ENCODE measurements around the gene CSMD2. TPM values are rescaled to one million over a fixed set of nuclear protein-coding genes. Genes with fewer than 3 reads are reported as not detected.

CSMD2 gene
- polyA plus RNA-seq, 1 donor = 0.36 TPM

DNA sequence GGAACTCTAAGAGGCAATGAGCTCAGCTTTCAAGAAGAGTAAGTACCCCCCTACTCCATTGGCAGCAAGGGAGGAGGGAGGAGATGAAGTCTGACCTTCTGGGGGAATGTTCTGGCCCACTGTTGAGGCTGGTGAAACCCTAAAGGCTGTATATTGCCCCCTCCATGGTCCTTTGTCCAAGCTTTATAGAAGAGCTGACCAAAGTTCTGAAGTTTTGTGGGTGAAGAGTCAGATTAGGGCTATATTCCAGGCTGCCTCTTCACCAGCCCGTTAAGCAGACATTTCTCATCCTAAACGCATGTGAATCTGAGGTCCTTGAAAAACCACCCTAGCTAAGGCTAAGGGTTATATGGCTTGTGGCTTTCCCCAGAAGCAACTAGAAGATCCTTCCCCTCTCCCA lies 13.0 kb upstream of the CSMD2 start:
- peaks cover 51% of the 10 kb centered on the region for H3K27me3 ChIP-seq (ENCODE audit: control insufficient read depth, insufficient read depth, low read length)
- no peak for DNase-seq
- H3K36me3 ChIP-seq (ENCODE audit: control insufficient read depth, insufficient read depth, low read length) = no peaks in the 10 kb centered on the region
- WGBS (ENCODE audit: insufficient coverage, low lambda C conversion rate) = no CpG with 5 or more reads among the region's 2 CpGs
- no peak overlapping the region for H3K27ac ChIP-seq (ENCODE audit: low read length)
- no peaks in the 10 kb centered on the region for H3K4me1 ChIP-seq (ENCODE audit: control insufficient read depth, insufficient read depth, low read length)
- H3K9me3 ChIP-seq (ENCODE audit: control insufficient read depth, low read depth, low read length) = peaks cover 3% of the 10 kb centered on the region
- no peak overlapping the region for H3K4me3 ChIP-seq (ENCODE audit: low read length)

DNA sequence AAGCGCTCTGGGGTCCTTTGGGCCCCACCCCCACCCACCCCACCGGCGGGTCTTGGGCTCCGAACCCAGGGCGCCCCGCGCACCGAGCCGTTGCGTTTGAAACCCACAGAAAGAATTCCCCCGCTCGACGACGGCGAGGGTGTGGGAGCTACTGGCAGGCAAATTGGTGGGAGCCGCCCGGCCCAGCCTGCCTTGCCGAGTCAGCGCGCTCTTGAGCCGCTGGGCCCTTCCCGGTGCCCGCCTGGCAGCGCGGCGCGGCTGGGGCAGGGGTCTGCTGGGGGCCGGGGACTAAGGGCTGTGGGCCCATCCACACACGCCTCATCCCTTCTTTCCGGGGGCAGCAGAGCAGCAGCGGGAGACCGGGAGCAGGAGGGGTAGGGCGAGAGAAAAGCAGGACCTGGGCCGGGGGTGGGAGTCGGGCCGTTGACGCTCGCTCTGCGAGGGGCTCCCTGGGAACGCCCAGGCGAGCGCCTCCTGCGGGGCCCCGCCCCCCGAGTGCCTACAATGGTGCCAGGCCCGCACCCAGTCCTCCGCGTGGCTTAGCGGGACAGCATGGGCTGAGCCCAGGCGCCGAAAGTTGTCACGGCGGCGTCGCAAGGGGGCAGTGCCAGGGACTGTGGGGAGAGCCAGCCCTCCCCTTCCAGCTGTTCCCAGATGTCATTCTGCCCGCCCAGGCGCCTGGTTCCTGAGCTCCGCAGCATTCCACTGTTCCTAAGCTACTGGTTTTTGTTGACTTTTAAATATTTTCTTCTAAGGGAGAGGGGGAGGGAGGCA lies 12.0 kb upstream of the CSMD2 start, which contains the start of gene C1orf94:
TSS of gene C1orf94 (plus strand) at position 78 of the 774 bp plus-strand sequence. CDS start 883 bp downstream, outside the sequence.
- Histone ChIP-seq H3K27me3 (ENCODE audit: control insufficient read depth, insufficient read depth, low read length) (peaks cover 56% of the 10 kb centered on the region), H3K27ac (ENCODE audit: low read length) (no peak within 1 kb of the TSS), H3K4me3 (ENCODE audit: low read length) (no peak within 1 kb of the TSS), H3K4me1 (ENCODE audit: control insufficient read depth, insufficient read depth, low read length) (no peaks in the 10 kb centered on the region), H3K36me3 (ENCODE audit: control insufficient read depth, insufficient read depth, low read length) (no peaks in the 10 kb centered on the region), H3K9me3 (ENCODE audit: control insufficient read depth, low read depth, low read length) (peaks cover 3% of the 10 kb centered on the region)
- WGBS (ENCODE audit: insufficient coverage, low lambda C conversion rate) = no CpG with 5 or more reads among the region's 58 CpGs
- no peak for DNase-seq

DNA sequence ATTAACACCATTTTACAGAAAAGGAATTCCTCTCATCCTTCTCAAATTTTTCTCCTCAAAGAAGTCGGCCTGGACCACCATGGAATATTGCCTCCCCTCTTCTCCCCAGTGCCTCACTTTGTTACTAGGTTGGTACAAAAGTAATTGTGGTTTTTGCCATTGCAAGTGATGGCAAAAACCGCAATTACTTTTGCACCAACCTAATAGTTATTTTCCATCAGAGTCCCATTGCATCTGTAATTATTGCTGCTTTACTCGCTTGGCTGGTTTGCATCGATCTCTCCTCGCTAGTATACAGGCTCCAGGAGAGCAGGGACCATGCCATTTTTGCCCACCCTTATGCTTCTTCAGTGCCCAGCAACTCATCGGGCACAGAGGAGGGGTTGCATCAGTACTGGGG lies 10.7 kb upstream of the CSMD2 start:
- no peak for DNase-seq
- Histone ChIP-seq H3K4me3 (ENCODE audit: low read length) (no peak overlapping the region), H3K36me3 (ENCODE audit: control insufficient read depth, insufficient read depth, low read length) (no peaks in the 10 kb centered on the region), H3K27ac (ENCODE audit: low read length) (no peak overlapping the region), H3K27me3 (ENCODE audit: control insufficient read depth, insufficient read depth, low read length) (peaks cover 61% of the 10 kb centered on the region), H3K4me1 (ENCODE audit: control insufficient read depth, insufficient read depth, low read length) (no peaks in the 10 kb centered on the region), H3K9me3 (ENCODE audit: control insufficient read depth, low read depth, low read length) (peaks cover 3% of the 10 kb centered on the region)
- WGBS (ENCODE audit: insufficient coverage, low lambda C conversion rate) = no CpG with 5 or more reads among the region's 6 CpGs

DNA sequence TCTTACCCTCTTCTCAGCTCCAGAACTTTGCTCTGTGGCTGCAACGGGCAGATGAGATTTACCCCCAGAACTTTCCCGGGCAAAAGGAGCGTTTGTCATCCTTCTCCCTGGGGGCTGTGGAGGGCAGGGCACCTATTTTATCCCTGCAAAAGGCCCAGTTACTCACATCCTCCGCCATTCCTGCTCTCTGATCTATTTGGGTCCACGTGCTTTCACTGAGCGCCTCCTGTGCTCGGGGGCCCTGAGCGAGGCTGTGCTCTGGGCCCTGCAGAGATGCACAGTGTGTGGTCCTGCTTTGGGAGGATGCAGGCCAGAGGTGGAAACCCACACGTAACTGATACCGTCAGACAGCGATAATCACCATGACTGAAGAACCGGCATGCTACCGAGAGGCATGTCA lies 2.4 kb upstream of the CSMD2 start:
- peaks cover 83% of the 10 kb centered on the region for H3K27me3 ChIP-seq (ENCODE audit: control insufficient read depth, insufficient read depth, low read length)
- H3K9me3 ChIP-seq (ENCODE audit: control insufficient read depth, low read depth, low read length) = peaks cover 2% of the 10 kb centered on the region
- H3K4me1 ChIP-seq (ENCODE audit: control insufficient read depth, insufficient read depth, low read length) = no peaks in the 10 kb centered on the region
- no peaks in the 10 kb centered on the region for H3K36me3 ChIP-seq (ENCODE audit: control insufficient read depth, insufficient read depth, low read length)
- no peak for DNase-seq
- no CpG with 5 or more reads among the region's 13 CpGs for WGBS (ENCODE audit: insufficient coverage, low lambda C conversion rate)
- H3K4me3 ChIP-seq (ENCODE audit: low read length) = no peak overlapping the region
- no peak overlapping the region for H3K27ac ChIP-seq (ENCODE audit: low read length)

DNA sequence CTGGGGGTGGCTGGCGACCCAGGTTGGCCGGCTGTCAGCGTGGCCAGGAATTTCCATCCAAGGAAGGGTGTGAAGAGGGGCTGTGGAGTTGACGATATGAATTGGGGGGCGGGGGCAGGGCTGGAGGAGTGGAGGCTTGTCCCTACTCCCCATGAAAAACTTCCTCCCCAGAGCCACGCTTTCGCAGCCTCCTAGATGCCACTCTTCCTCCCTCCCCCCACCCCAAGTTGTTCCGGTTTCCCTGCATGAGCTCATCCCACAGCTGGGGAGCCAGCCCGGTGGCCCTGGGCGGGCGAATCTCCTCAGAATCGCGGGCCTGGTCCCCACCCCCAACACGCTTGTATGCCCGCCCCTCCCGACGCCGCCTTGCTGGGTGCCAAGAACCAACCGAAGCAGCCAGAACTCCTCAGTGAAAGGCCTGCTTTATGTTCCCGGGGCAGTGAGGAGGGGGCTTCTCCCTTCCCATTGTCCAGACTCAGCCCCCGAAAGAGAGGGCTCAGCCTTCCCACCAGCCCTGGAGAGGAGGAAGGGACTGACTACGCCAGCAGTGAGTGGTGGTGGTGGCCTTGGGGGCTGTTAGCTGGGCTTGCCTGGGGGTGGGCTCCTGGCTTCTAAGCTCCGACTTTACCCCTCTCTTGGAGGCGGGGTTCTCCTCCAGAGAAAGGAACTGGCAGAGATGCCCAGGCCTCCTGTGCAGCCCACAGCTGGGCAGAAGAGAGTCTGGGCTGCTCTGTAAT lies 1.8 kb upstream of the CSMD2 start:
- H3K4me1 ChIP-seq (ENCODE audit: control insufficient read depth, insufficient read depth, low read length) = no peaks in the 10 kb centered on the region
- no peaks in the 10 kb centered on the region for H3K36me3 ChIP-seq (ENCODE audit: control insufficient read depth, insufficient read depth, low read length)
- H3K9me3 ChIP-seq (ENCODE audit: control insufficient read depth, low read depth, low read length) = peaks cover 2% of the 10 kb centered on the region
- H3K27me3 ChIP-seq (ENCODE audit: control insufficient read depth, insufficient read depth, low read length) = peaks cover 86% of the 10 kb centered on the region
- WGBS (ENCODE audit: insufficient coverage, low lambda C conversion rate) = no CpG with 5 or more reads among the region's 24 CpGs
- H3K4me3 ChIP-seq (ENCODE audit: low read length) = no peak overlapping the region
- no peak overlapping the region for H3K27ac ChIP-seq (ENCODE audit: low read length)
- DNase-seq = no peak

DNA sequence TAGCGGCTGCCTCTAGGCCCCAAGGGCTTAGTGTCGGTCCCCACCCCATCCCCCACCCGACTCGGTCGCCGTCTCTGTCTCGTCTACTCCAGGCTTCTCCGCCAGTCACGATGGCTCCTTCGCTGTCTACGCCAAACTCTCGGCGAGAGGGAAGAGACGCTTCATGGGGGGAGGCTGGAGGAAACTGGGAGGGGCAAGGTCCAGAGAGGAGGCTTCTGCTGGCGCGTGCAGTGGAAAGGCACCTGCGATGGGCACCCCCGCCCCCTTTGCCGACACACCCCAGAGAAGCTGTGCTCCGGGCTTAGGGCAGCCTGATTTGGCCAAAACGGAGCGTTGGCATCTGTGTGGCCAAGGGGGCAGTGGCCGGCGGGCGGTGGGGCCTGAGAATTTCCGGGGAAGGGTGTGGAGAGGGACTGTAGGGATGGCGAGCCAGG lies 1.2 kb upstream of the CSMD2 start:
- WGBS (ENCODE audit: insufficient coverage, low lambda C conversion rate) = no CpG with 5 or more reads among the region's 27 CpGs
- DNase-seq = no peak

GRCh38 chr1:34165422-34165921 lies 442 bp upstream of the CSMD2 start:
- no peak for DNase-seq

More for the DNA sequence above, 1.2 kb upstream of the CSMD2 start:
- Histone ChIP-seq H3K4me3 (ENCODE audit: low read length) (no peak overlapping the region), H3K4me1 (ENCODE audit: control insufficient read depth, insufficient read depth, low read length) (no peaks in the 10 kb centered on the region), H3K9me3 (ENCODE audit: control insufficient read depth, low read depth, low read length) (peaks cover 2% of the 10 kb centered on the region), H3K36me3 (ENCODE audit: control insufficient read depth, insufficient read depth, low read length) (no peaks in the 10 kb centered on the region), H3K27ac (ENCODE audit: low read length) (no peak overlapping the region), H3K27me3 (ENCODE audit: control insufficient read depth, insufficient read depth, low read length) (peaks cover 91% of the 10 kb centered on the region)

DNA sequence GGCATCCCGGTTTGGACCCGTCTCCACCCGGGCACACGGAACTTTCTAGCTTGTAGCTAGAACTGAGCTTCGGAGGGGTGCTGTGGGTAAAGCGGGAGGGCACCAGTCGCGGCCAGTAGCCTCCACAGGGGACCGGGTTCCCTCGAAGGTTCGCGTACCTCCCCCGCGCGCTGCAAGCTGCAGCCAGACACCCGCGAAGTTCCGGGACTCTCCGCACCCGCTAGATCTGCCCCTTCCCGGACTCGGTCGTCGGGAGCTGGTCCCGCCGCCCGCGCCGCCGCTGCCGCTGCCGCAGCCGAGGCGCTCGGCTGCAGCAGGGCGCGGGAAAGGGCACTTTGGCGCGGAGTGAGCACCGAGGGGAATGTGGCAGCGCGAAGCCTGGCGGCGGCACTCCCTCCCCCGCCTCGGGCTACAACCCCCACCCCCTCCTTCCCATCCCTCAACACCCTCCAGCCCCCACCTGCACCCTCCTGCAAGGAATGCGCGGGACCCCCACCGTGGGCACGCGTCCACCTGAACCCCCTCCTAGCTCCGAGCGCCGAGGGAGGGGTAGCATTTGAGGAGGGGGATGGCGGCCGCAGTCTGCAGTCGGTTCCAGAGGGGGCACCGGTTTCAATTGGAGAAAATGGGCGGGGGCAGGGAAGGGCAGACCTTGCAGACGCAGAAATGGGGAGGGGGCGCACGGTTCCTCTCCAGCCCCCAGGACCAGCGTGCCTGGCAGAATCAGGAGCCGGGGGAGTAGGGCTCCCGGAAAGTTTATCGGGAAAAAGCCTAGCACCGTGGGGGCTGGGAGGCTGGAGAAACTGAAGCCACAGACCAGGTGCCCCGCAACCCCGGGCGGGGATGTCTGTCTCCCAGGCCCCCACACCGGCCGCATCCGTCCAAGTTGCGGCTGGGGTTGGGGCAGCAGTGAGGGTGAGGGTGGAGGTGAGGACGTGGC lies 968 bp downstream of the CSMD2 start:
- no peak for DNase-seq
- Histone ChIP-seq H3K9me3 (ENCODE audit: control insufficient read depth, low read depth, low read length) (peaks cover 2% of the 10 kb centered on the region), H3K4me3 (ENCODE audit: low read length) (no peak overlapping the region), H3K27ac (ENCODE audit: low read length) (no peak overlapping the region), H3K4me1 (ENCODE audit: control insufficient read depth, insufficient read depth, low read length) (no peaks in the 10 kb centered on the region), H3K36me3 (ENCODE audit: control insufficient read depth, insufficient read depth, low read length) (no peaks in the 10 kb centered on the region), H3K27me3 (ENCODE audit: control insufficient read depth, insufficient read depth, low read length) (peaks cover 90% of the 10 kb centered on the region)
- WGBS (ENCODE audit: insufficient coverage, low lambda C conversion rate) = no CpG with 5 or more reads among the region's 75 CpGs

More at GRCh38 chr1:34165422-34165921, 442 bp upstream of the CSMD2 start:
- H3K27ac ChIP-seq (ENCODE audit: low read length) = no peak overlapping the region
- peak overlapping the region; percentile 1 for H3K4me3 ChIP-seq (ENCODE audit: low read length)
- peaks cover 90% of the 10 kb centered on the region for H3K27me3 ChIP-seq (ENCODE audit: control insufficient read depth, insufficient read depth, low read length)
- peaks cover 2% of the 10 kb centered on the region for H3K9me3 ChIP-seq (ENCODE audit: control insufficient read depth, low read depth, low read length)
- H3K4me1 ChIP-seq (ENCODE audit: control insufficient read depth, insufficient read depth, low read length) = no peaks in the 10 kb centered on the region
- H3K36me3 ChIP-seq (ENCODE audit: control insufficient read depth, insufficient read depth, low read length) = no peaks in the 10 kb centered on the region
- 0% methylated on average over 1 of the region's 13 CpGs for WGBS (ENCODE audit: insufficient coverage, low lambda C conversion rate)

GRCh38 chr1:34162852-34163766 lies 1.9 kb downstream of the CSMD2 start:
- 20% methylated on average over 1 of the region's 46 CpGs for WGBS (ENCODE audit: insufficient coverage, low lambda C conversion rate)
- H3K27me3 ChIP-seq (ENCODE audit: control insufficient read depth, insufficient read depth, low read length) = peaks cover 80% of the 10 kb centered on the region
- no peak overlapping the region for H3K27ac ChIP-seq (ENCODE audit: low read length)
- H3K4me3 ChIP-seq (ENCODE audit: low read length) = no peak overlapping the region
- DNase-seq = peak; percentile 29 to 30
- H3K9me3 ChIP-seq (ENCODE audit: control insufficient read depth, low read depth, low read length) = peaks cover 2% of the 10 kb centered on the region
- H3K36me3 ChIP-seq (ENCODE audit: control insufficient read depth, insufficient read depth, low read length) = no peaks in the 10 kb centered on the region
- no peaks in the 10 kb centered on the region for H3K4me1 ChIP-seq (ENCODE audit: control insufficient read depth, insufficient read depth, low read length)
